ENCODE measurements around the gene MMAB. TPM values are rescaled to one million over a fixed set of nuclear protein-coding genes. Genes with fewer than 3 reads are reported as not detected.

Gene MMAB
- total RNA-seq, 2 donors from 2014 or later = 23.1 to 79.2 TPM

GRCh38 chr12:109535863-109536250 is 37.4 kb downstream of the MMAB start:
- intact Hi-C loops (cut with DNase I) = no loop called here
- no peak for TF ChIP-seq POLR2A (IDR thresholded peaks at IDR 0.05)
- TF ChIP-seq, protein P1, sequence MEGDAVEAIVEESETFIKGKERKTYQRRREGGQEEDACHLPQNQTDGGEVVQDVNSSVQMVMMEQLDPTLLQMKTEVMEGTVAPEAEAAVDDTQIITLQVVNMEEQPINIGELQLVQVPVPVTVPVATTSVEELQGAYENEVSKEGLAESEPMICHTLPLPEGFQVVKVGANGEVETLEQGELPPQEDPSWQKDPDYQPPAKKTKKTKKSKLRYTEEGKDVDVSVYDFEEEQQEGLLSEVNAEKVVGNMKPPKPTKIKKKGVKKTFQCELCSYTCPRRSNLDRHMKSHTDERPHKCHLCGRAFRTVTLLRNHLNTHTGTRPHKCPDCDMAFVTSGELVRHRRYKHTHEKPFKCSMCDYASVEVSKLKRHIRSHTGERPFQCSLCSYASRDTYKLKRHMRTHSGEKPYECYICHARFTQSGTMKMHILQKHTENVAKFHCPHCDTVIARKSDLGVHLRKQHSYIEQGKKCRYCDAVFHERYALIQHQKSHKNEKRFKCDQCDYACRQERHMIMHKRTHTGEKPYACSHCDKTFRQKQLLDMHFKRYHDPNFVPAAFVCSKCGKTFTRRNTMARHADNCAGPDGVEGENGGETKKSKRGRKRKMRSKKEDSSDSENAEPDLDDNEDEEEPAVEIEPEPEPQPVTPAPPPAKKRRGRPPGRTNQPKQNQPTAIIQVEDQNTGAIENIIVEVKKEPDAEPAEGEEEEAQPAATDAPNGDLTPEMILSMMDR (IDR thresholded peaks at IDR 0.05) = no peak
- no peak for TF ChIP-seq POLR2AphosphoS5 (IDR thresholded peaks at IDR 0.05)
- Histone ChIP-seq H3K4me1 (replicated peaks) (no peaks in the 10 kb centered on the region), H3K27me3 (replicated peaks; ENCODE audit: insufficient read depth) (no peaks in the 10 kb centered on the region), H3K4me3 (no peak overlapping the region), H3K9me3 (no peaks in the 10 kb centered on the region), H3K27ac (no peak overlapping the region), H3K36me3 (no peaks in the 10 kb centered on the region)
- 82% methylated on average over 5 of the region's 5 CpGs for WGBS
- no peak for DNase-seq (ENCODE audit: low spot score)

DNA sequence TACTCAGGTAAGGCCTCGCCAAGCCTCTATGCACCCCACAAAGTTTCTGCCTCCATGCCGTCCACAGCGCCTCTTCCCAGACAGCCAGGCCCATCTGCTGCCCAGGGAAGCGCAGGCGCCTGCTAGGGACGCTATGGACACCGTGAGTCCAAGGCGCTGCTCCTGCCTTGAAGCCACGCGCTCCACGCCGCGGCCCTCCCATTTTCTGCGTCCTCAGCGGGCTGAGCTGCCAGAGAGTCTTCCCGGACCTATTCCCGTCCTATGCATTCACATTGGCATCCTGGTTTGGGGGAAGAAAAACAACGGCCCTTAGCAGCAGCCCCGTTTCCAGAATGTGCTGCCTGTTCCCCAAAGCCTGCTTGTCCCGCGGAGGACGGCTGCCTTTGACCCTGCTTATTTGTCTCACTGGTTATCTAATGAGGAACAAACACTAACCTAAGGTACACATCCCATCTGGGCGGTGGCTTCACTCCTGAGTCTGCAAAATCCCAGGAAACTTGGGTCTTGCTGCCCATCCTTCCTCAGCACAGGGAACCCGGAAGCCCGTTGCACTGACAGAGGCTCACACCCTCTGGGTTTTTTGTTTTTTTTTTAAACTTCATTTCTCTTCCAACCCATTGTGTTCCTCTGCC is 38.0 kb downstream of the MMAB start:
- no peak for DNase-seq (ENCODE audit: low spot score)
- Histone ChIP-seq H3K4me1 (replicated peaks) (no peaks in the 10 kb centered on the region), H3K27ac (no peak overlapping the region), H3K36me3 (no peaks in the 10 kb centered on the region), H3K9me3 (no peaks in the 10 kb centered on the region), H3K4me3 (no peak overlapping the region), H3K27me3 (replicated peaks; ENCODE audit: insufficient read depth) (no peaks in the 10 kb centered on the region)
- TF ChIP-seq POLR2AphosphoS5 (IDR thresholded peaks at IDR 0.05) (no peak), POLR2A (IDR thresholded peaks at IDR 0.05) (no peak)
- TF ChIP-seq, protein P1 (IDR thresholded peaks at IDR 0.05) = no peak
- intact Hi-C loops (cut with DNase I) = no loop called here
- 91% methylated on average over 25 of the region's 25 CpGs for WGBS

GRCh38 chr12:109534456-109534855 is 38.8 kb downstream of the MMAB start:
- no peaks in the 10 kb centered on the region for H3K36me3 ChIP-seq
- no peak overlapping the region for H3K4me3 ChIP-seq
- DNase-seq (ENCODE audit: low spot score) = no peak
- intact Hi-C loops (cut with DNase I) = no loop called here
- no peaks in the 10 kb centered on the region for H3K27me3 ChIP-seq (replicated peaks; ENCODE audit: insufficient read depth)
- H3K9me3 ChIP-seq = no peaks in the 10 kb centered on the region
- TF ChIP-seq, protein P1 (IDR thresholded peaks at IDR 0.05) = no peak
- TF ChIP-seq POLR2AphosphoS5 (IDR thresholded peaks at IDR 0.05) (no peak), POLR2A (IDR thresholded peaks at IDR 0.05) (no peak)
- no peaks in the 10 kb centered on the region for H3K4me1 ChIP-seq (replicated peaks)
- WGBS = 95% methylated on average over 15 of the region's 15 CpGs
- no peak overlapping the region for H3K27ac ChIP-seq

- no peaks in the 10 kb centered on the region for H3K36me3 ChIP-seq
- no peak overlapping the region for H3K4me3 ChIP-seq
- no peaks in the 10 kb centered on the region for H3K4me1 ChIP-seq (replicated peaks)
- 94% methylated on average over 8 of the region's 8 CpGs for WGBS
- no peaks in the 10 kb centered on the region for H3K9me3 ChIP-seq
- H3K27me3 ChIP-seq (replicated peaks; ENCODE audit: insufficient read depth) = no peaks in the 10 kb centered on the region
- intact Hi-C loops (cut with DNase I) = no loop called here
- no peak for TF ChIP-seq POLR2AphosphoS5 (IDR thresholded peaks at IDR 0.05)
- H3K27ac ChIP-seq = no peak overlapping the region
- no peak for DNase-seq (ENCODE audit: low spot score)
Measured at GRCh38 chr12:109533487-109533740, 39.9 kb downstream of the MMAB start.

DNA sequence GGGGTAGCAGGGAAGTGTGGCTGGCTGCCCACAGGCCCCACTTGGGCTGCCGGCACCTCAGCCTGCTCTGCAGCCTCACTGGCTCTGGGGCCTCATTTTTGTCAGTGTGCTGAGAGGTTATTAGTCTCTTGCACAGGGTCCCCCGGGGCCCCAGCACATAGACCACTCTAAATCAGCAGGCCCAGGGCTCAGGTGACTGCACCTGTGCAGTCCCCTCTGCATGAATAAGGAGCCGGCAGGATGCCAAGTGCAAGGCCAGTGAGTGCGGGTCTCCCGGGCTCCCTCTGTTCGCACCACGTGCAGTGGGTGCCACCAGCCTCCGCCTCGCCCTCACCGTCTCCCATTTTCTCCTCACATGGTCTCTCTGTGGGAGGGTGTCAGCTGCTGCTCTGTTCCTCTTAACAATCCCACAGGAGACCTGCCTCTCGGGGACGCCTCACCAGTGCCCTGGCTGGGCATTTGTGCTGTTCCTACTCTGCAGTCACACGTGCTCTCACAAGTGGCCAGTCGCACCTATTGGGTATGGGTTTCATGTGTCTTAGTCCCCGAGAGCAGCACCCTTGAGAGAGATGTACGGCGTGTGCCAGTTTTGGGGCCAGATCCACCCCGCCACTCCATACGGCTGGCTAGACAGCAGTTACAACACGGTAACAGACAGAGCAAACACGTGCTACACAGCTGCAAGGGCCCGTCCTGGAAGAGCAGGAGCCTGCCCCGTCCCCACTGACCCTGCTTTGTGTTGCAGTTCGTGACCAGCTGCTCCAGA is 40.4 kb downstream of the MMAB start:
- intact Hi-C loops (cut with DNase I) = no loop called here
- Histone ChIP-seq H3K4me1 (replicated peaks) (no peaks in the 10 kb centered on the region), H3K9me3 (no peaks in the 10 kb centered on the region), H3K27me3 (replicated peaks; ENCODE audit: insufficient read depth) (no peaks in the 10 kb centered on the region), H3K4me3 (no peak overlapping the region), H3K27ac (no peak overlapping the region), H3K36me3 (no peaks in the 10 kb centered on the region)
- no peak for DNase-seq (ENCODE audit: low spot score)
- 81% methylated on average over 24 of the region's 24 CpGs for WGBS
- no peak for TF ChIP-seq POLR2A (IDR thresholded peaks at IDR 0.05)
- TF ChIP-seq POLR2AphosphoS5 (IDR thresholded peaks at IDR 0.05) = no peak
- TF ChIP-seq, protein P1 (IDR thresholded peaks at IDR 0.05) = no peak
